Thoracic aorta (tissue), 2 donors: ENCODE data around the gene TMOD3. TPM values are rescaled to one million over a fixed set of nuclear protein-coding genes. Genes with fewer than 3 reads are reported as not detected.
"Not testable (repeated sequence)": the region's sequence is repeated elsewhere in the genome, so short reads cannot be mapped to it uniquely, and the experiment has no call there.

ENCODE experiments used
- ATAC-seq: fragments of 150-250 bp; one replicate; pipeline ENCODE4 v1.8.0; 2017; ENCODE audit warnings: low read depth; ENCODE audit not compliant: insufficient number of reproducible peaks, low FRiP score
- DNase-seq: peaks from one replicate; pipeline ENCODE4 v3.0.0-alpha.2; 2020; ENCODE audit warnings: low spot score
- H3K27ac ChIP-seq, 2 donors: fragments of 200-600 bp; sonication (generic); 1 replicate in 1 of 2; 2 replicates in 1 of 2; pipeline ENCODE4 v1.5.1; 2016; ENCODE audit warnings: mild to moderate bottlenecking in 2 of 2, moderate library complexity in 2 of 2
- H3K27me3 ChIP-seq: fragments of 200-600 bp; sonication (generic); replicated peaks from 2 replicates; pipeline ENCODE4 v1.6.0; 2016; ENCODE audit warnings: mild to moderate bottlenecking; ENCODE audit not compliant: insufficient read depth
- H3K36me3 ChIP-seq: fragments of 200-600 bp; sonication (generic); one replicate; pipeline ENCODE4 v1.5.1; 2016
- H3K4me1 ChIP-seq, 2 donors: fragments of 200-600 bp; sonication (generic); 1 replicate in 1 of 2; 2 replicates in 1 of 2; pipeline versions ENCODE4 v1.5.1 to v1.6.0; 2016; ENCODE audit warnings: low read depth in 2 of 2, mild to moderate bottlenecking in 1 of 2; ENCODE audit not compliant: control insufficient read depth in 1 of 2
- H3K4me3 ChIP-seq: fragments of 200-600 bp; sonication (generic); 2 replicates; pipeline ENCODE4 v1.5.1; 2016; ENCODE audit warnings: mild to moderate bottlenecking
- H3K9me3 ChIP-seq: fragments of 200-600 bp; sonication (generic); 2 replicates; pipeline ENCODE4 v1.5.1; 2016
- total RNA-seq, 2 donors: library from RNA; depleted of rRNA; stranded (reverse); fragments of >200 nt; gene quantifications; one replicate each; pipeline versions ENCODE4 v1.1.0 to v1.2.3, GENCODE V29; 2016
- TF ChIP-seq, protein P1 (sequence below): fragments of 200-600 bp; sonication (generic); IDR thresholded peaks from one replicate; pipeline ENCODE4 v1.5.1; 2019; ENCODE audit warnings: antibody characterized with exemption

The TMOD3 gene
- 10 to 100 TPM; 27.3 to 38.1 TPM for total RNA-seq

DNA sequence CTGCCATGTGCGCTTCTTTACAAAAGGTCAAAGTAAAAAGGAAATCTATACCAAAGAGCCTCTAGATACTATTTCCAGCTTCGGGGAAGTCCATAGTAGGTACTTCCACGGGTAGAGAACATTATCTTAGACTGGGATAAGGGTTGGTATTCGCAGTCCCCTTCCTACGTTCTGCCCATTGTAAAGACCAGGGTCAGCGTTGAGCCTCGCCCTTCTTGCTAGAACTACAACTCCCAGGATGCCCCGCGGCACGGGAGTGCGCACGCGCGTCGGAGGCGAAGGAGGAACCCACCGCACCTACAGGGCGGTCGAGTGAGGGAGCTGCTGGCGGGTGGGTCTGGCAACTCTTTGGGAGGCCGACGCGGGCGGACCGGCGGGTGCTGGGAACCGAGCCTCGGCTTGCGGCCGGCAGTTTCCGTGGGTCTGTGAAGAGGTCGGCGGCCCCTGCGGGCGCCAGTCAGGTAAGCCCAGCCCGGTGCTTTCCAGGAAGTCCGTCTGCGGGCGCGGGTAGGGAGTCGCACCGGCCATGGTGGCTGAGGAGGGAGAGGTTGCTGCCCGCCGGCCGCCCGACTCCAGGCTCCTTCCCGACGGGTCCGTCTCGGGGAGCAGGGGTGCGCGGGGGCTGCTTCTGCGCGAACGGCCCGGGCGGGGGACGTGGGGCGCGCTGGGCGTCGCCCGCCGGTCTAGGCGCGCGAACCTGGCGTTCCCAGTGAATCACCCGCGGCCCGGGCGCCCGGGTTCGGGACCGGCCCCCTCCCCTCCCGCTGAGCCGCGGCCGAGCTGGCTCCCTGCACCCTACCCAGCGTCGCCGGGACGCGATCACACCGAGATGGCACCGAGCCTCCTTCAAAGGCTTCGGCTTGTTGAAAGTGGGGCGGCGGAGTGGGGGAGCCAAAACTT, at the start of gene TMOD3:
TMOD3 (plus strand) TSS at position 278 of the 900 bp plus-strand sequence. CDS start 33,232 bp downstream, outside the sequence.
- DNase-seq: peak; percentile 80
- peak within 1 kb of the TSS; percentile 74 for H3K4me3 ChIP-seq
- TF ChIP-seq, protein P1, sequence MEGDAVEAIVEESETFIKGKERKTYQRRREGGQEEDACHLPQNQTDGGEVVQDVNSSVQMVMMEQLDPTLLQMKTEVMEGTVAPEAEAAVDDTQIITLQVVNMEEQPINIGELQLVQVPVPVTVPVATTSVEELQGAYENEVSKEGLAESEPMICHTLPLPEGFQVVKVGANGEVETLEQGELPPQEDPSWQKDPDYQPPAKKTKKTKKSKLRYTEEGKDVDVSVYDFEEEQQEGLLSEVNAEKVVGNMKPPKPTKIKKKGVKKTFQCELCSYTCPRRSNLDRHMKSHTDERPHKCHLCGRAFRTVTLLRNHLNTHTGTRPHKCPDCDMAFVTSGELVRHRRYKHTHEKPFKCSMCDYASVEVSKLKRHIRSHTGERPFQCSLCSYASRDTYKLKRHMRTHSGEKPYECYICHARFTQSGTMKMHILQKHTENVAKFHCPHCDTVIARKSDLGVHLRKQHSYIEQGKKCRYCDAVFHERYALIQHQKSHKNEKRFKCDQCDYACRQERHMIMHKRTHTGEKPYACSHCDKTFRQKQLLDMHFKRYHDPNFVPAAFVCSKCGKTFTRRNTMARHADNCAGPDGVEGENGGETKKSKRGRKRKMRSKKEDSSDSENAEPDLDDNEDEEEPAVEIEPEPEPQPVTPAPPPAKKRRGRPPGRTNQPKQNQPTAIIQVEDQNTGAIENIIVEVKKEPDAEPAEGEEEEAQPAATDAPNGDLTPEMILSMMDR: no peak
- ATAC-seq: peak; percentile 92
- H3K27me3 ChIP-seq: no peaks in the 10 kb centered on the region
- peak within 1 kb of the TSS; percentile 76 to 77 for H3K27ac ChIP-seq
- H3K36me3 ChIP-seq: no peaks in the 10 kb centered on the region
- peaks cover 24 to 39% of the 10 kb centered on the region in 2 donors for H3K4me1 ChIP-seq
- no peaks in the 10 kb centered on the region for H3K9me3 ChIP-seq

DNA sequence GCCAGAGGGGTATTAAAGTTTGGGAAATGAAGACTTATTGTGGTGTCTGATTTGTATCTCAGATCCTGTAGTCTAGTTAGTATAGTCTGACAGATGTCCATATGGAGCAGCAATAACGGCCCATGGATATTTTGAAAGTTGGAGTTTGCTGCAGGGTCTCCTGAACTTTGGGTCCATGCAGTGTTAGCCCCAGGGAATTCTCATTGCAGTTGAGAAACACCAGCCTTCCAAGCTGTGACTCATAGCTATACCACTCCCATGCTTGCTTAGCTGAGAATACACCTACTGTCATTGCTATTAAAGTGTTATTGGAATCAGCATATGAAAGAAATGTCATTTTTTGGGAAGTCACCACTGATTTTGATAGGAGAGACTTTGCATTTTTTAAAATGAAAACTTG, 48.8 kb upstream of the TMOD3 start:
- Histone ChIP-seq H3K9me3 (no peaks in the 10 kb centered on the region), H3K4me3 (no peak overlapping the region), H3K27me3 (no peaks in the 10 kb centered on the region), H3K36me3 (no peaks in the 10 kb centered on the region), H3K4me1 (no peaks in the 10 kb centered on the region), H3K27ac (no peak overlapping the region)
- ATAC-seq: no peak
- TF ChIP-seq, protein P1: no peak
- no peak for DNase-seq

DNA sequence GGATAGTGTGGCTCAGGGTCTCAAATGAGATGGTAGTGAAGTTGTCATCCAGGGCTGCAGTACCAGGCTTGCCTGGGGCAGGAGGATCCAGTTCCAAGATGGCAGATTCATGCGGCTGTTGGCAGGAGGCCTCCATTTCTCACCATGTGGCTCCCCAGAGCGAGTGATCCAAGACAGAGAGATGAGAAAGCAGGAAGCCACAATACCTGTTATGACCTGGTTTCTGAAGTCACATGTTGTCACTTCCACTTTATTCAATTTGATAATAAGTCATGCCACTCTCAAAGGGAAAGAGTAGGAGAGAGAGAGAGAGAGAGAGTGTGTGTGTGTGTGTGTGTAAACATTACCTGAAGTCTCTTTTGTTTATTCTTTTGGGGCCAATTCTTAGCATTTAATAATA, 47.9 kb upstream of the TMOD3 start:
- H3K36me3 ChIP-seq: no peaks in the 10 kb centered on the region
- DNase-seq (no peak), ATAC-seq (no peak)

DNA sequence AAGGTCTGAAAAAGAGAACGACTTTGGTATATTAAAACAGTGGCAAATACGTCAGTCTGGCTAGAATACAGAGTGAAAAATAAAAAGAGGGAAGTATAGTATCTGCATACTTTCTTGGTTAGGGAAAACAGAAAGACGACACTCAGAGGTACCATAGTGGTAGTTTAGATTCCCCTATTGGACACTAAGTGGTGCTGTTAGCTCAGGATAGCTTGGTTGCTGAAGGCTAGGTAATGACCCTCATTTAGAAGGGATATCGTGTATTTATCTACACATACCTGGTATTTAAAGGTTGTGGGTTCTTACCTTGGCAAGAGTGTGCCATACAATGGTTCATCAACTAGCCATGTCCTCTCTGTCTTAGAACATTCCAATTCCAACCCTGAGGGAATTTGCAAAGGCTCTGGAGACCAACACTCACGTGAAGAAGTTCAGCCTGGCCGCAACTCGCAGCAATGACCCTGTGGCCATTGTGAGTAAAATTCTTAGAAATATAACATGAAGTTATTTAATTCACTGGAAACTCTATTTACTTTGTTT, 47.0 kb upstream of the TMOD3 start:
- no peaks in the 10 kb centered on the region for H3K9me3 ChIP-seq
- no peaks in the 10 kb centered on the region for H3K36me3 ChIP-seq
- no peak for DNase-seq
- H3K27me3 ChIP-seq: no peaks in the 10 kb centered on the region
- TF ChIP-seq, protein P1: no peak
- no peak overlapping the region for H3K27ac ChIP-seq
- no peaks in the 10 kb centered on the region for H3K4me1 ChIP-seq
- H3K4me3 ChIP-seq: no peak overlapping the region
- no peak for ATAC-seq

More for the DNA sequence above, 47.9 kb upstream of the TMOD3 start:
- Histone ChIP-seq H3K4me1 (no peaks in the 10 kb centered on the region), H3K27ac (no peak overlapping the region), H3K9me3 (no peaks in the 10 kb centered on the region), H3K4me3 (no peak overlapping the region), H3K27me3 (no peaks in the 10 kb centered on the region)
- TF ChIP-seq, protein P1: no peak

DNA sequence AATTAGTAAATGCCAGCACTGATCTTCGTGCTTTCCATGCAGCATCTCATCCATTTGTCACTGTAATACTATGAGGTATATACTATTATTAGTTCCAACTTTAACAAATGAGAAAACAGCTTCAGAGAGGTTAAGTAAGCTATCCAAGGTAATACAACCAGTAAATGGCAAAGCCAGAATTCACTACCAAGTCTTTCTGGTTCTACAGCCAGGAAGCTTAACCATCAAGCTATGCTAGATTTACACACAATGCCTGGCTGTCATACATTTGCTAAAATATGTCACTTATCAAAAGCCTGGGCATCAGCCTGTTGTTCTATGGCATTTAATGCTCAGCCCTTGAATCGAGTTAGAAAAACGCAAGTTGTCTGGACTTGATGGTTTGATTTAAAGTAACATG, 45.5 kb upstream of the TMOD3 start:
- H3K27ac ChIP-seq: no peak overlapping the region
- no peak overlapping the region for H3K4me3 ChIP-seq
- H3K27me3 ChIP-seq: no peaks in the 10 kb centered on the region
- no peaks in the 10 kb centered on the region for H3K36me3 ChIP-seq
- no peaks in the 10 kb centered on the region for H3K4me1 ChIP-seq
- DNase-seq: no peak
- no peaks in the 10 kb centered on the region for H3K9me3 ChIP-seq
- no peak for ATAC-seq
- TF ChIP-seq, protein P1: no peak

DNA sequence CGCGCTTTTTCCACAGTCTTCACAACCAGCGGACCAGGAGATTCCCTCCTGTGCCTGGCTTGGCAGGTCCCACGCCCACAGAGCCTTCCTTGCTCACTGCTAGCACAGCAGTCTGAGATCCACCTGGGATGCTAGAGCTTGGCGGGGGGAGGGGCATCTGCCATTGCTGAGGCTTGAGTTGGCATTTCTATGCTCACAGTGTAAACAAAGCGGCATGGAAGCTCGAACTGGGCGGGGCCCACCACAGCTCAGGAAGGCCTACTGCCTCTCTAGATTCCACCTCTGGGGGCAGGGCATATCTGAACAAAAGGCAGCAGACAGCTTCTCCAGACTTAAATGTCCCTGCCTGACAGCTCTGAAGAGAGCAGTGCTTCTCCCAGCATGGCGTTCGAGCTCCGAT, 42.3 kb upstream of the TMOD3 start:
- not testable (repeated sequence) for H3K4me1 ChIP-seq, H3K4me3 ChIP-seq, H3K27ac ChIP-seq, H3K9me3 ChIP-seq, H3K27me3 ChIP-seq, ATAC-seq, H3K36me3 ChIP-seq, DNase-seq

DNA sequence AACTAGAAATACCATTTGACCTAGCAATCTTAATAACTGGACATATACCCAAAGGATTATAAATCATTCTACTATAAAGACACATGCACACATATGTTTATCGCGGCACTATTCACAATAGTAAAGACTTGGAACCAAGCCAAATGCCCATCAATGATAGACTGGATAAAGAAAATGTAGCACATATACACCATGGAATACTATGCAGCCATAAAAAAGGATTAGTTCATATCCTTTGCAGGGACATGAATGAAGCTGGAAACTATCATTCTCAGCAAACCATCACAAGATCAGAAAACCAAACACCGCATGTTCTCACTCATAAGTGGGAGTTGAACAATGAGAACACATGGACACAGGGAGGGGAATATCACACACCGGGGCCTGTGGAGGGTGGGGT, 37.0 kb upstream of the TMOD3 start:
- H3K27ac ChIP-seq, H3K27me3 ChIP-seq, H3K36me3 ChIP-seq, DNase-seq, H3K9me3 ChIP-seq, H3K4me3 ChIP-seq, ATAC-seq: not testable (repeated sequence)
- peaks cover 0 to 15% of the 10 kb centered on the region in 2 donors for H3K4me1 ChIP-seq
